ENCODE results near the gene SLC15A4.

SLC15A4 gene

DNA sequence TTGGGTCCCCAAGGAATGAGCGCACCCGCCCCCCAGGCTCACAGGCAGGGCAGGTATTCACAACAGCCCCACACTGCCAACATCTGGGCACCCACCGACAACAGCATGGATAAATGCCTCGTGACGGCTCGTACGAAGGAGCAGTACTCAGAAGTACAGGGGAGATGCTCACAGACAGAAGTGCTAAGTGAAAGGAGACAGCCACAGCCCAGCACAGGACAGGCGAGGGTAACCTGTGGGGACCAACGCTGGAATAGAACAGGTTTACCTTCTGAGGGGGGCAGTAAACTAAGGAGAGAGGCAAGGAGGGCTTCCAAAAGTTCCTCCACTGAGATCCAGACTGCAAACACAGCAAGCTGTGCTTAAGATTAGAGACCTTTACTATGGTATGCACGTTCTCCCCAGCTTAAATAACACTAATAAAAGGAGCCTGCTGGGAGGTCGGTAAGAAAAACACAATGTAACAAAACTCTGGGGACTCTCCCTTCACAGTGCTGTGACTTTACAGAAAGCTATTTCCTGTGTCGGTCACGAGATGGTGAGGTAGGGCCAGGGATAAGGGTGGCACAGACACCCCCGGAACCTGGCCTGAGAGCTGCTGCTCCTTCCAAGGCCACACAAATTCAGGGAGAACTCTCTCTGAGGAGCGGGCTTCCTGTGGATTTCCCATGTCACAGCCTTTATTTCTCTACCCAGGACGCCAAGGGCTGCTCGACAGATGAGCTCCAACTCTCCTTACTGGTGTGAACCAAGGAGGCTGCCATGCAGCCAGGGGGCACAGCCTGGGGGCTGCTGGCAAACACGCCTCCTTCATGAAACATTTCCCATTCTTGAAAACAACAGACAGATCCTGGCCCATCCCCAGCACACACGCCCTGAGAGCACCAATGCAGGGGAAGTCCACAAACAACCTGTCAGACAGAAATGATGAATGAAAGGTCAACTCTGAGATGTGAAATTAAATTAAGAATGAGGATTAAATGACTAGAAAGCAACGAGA lies 26.3 kb downstream of the SLC15A4 start:
- DNase-seq (ENCODE audit: low read depth) = peak; percentile 30
- H3K4me3 ChIP-seq (ENCODE audit: low read length) = no peak overlapping the region
- TF ChIP-seq, protein P1, sequence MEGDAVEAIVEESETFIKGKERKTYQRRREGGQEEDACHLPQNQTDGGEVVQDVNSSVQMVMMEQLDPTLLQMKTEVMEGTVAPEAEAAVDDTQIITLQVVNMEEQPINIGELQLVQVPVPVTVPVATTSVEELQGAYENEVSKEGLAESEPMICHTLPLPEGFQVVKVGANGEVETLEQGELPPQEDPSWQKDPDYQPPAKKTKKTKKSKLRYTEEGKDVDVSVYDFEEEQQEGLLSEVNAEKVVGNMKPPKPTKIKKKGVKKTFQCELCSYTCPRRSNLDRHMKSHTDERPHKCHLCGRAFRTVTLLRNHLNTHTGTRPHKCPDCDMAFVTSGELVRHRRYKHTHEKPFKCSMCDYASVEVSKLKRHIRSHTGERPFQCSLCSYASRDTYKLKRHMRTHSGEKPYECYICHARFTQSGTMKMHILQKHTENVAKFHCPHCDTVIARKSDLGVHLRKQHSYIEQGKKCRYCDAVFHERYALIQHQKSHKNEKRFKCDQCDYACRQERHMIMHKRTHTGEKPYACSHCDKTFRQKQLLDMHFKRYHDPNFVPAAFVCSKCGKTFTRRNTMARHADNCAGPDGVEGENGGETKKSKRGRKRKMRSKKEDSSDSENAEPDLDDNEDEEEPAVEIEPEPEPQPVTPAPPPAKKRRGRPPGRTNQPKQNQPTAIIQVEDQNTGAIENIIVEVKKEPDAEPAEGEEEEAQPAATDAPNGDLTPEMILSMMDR (IDR thresholded peaks at IDR 0.05; ENCODE audit: insufficient read depth, low read depth, low read length, missing control alignments) = no peak

GRCh38 chr12:128796439-128797118 lies 27.2 kb downstream of the SLC15A4 start:
- H3K4me3 ChIP-seq (ENCODE audit: low read length) = no peak overlapping the region
- TF ChIP-seq, protein P1 (IDR thresholded peaks at IDR 0.05; ENCODE audit: insufficient read depth, low read depth, low read length, missing control alignments) = no peak
- DNase-seq (ENCODE audit: low read depth) = no peak

GRCh38 chr12:128795530-128796361 lies 28.0 kb downstream of the SLC15A4 start:
- DNase-seq (ENCODE audit: low read depth) = no peak
- H3K4me3 ChIP-seq (ENCODE audit: low read length) = no peak overlapping the region
- TF ChIP-seq, protein P1 (IDR thresholded peaks at IDR 0.05; ENCODE audit: insufficient read depth, low read depth, low read length, missing control alignments) = no peak

GRCh38 chr12:128794661-128795529 lies 28.9 kb downstream of the SLC15A4 start:
- TF ChIP-seq, protein P1 (IDR thresholded peaks at IDR 0.05; ENCODE audit: insufficient read depth, low read depth, low read length, missing control alignments) = no peak
- DNase-seq (ENCODE audit: low read depth) = no peak
- H3K4me3 ChIP-seq (ENCODE audit: low read length) = no peak overlapping the region

GRCh38 chr12:128793701-128794100 lies 30.1 kb downstream of the SLC15A4 start:
- DNase-seq (ENCODE audit: low read depth) = no peak
- TF ChIP-seq, protein P1 (IDR thresholded peaks at IDR 0.05; ENCODE audit: insufficient read depth, low read depth, low read length, missing control alignments) = no peak
- H3K4me3 ChIP-seq (ENCODE audit: low read length) = no peak overlapping the region

GRCh38 chr12:128792881-128793280 lies 30.9 kb downstream of the SLC15A4 start:
- DNase-seq (ENCODE audit: low read depth) = no peak
- TF ChIP-seq, protein P1 (IDR thresholded peaks at IDR 0.05; ENCODE audit: insufficient read depth, low read depth, low read length, missing control alignments) = no peak
- no peak overlapping the region for H3K4me3 ChIP-seq (ENCODE audit: low read length)

Data from epithelial cell of esophagus (primary cell).